Effector memory CD8-positive, alpha-beta T cell (primary cell): ENCODE data around the gene SYTL2.
A peak's percentile ranks its signal among the peaks of the same experiment; 100 is the strongest.
"Not testable (repeated sequence)": the region's sequence is repeated elsewhere in the genome, so short reads cannot be mapped to it uniquely, and the experiment has no call there.

Experiments used
- ATAC-seq: fragments of 150-1000 bp; cut with Tn5 transposase; replicated peaks from 2 replicates; pipeline ENCODE4 v1.10.0; 2021; ENCODE audit warnings: mild to moderate bottlenecking, moderate library complexity
- DNase-seq, 3 experiments: peaks; one replicate each; pipeline ENCODE4 v3.0.0; 2021
- H3K27ac Mint-ChIP-seq, 2 donors: one replicate each; pipeline ENCODE4 v1.8.0; 2022; ENCODE audit warnings: mild to moderate bottlenecking in 2 of 2, mixed read lengths in 2 of 2, moderate library complexity in 2 of 2
- H3K27me3 Mint-ChIP-seq, 2 donors: one replicate each; pipeline ENCODE4 v1.8.0; 2022; ENCODE audit warnings: mixed read lengths in 2 of 2
- H3K36me3 Mint-ChIP-seq: one replicate; pipeline ENCODE4 v1.8.0; 2022; ENCODE audit warnings: mild to moderate bottlenecking, moderate library complexity, mixed read lengths; ENCODE audit not compliant: insufficient read depth
- H3K4me1 Mint-ChIP-seq, 2 donors: one replicate each; pipeline ENCODE4 v1.8.0; 2022; ENCODE audit warnings: low read depth in 2 of 2, mixed read lengths in 2 of 2
- H3K4me3 Mint-ChIP-seq, 2 donors: one replicate each; pipeline ENCODE4 v1.8.0; 2022; ENCODE audit warnings: mild to moderate bottlenecking in 2 of 2, mixed read lengths in 2 of 2, moderate library complexity in 2 of 2
- H3K9me3 Mint-ChIP-seq, 2 donors: one replicate each; pipeline ENCODE4 v1.8.0; 2022; ENCODE audit warnings: mixed read lengths in 2 of 2

Gene SYTL2

GRCh38 chr11:85664615-85665481 is 146.1 kb downstream of the SYTL2 start, which contains the start of gene CREBZF:
TSS of gene CREBZF (minus strand) at chr11:85665129. CDS start at chr11:85664875, 254 bp downstream.
- Mint-ChIP-seq H3K36me3 (peaks cover 53% of the 10 kb centered on the region), H3K27me3 (no peaks in the 10 kb centered on the region)

DNA sequence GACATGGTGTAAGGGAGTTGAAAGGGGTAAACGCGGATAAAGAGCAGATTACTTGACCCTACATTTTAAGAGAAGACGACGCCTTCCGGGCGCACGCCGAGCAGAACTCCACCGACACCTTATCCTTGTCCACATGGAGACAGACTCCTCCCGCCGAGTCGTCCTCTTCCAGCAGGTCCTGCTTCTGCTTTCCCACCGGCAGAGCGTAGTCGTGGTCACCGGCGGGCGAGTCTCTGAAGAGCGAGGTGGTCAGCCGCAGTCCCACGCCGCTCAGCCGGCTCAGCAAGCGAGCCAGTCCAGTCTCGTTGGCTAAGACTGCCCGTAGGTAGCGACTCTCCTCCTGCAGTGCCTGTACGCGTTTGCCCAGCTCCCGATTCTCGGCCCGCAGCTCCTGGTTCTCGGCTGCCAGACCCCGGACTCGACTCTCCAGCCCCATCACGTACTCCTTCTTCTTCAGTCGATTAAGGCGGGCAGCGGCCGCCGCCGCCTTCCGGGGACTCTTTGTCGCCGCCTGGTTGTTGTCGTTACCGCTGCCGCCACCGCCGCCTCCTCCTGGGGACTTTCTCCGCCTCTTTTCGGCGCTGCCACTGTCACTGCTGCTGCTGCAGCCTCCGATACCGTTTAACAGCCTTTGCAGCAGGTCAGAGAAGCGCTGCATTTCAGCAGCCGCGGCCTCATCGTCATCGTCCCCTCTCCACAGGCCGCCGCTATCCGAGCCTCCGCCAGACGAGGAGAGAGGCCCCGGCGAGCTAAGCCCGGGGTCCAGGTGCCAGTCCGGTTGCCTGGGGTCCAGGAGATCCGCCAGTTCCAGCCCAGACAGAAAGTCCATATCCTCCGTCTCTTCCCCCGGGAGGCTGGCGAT is 147.0 kb downstream of the SYTL2 start:
- H3K9me3 Mint-ChIP-seq = no peaks in the 10 kb centered on the region
- H3K27me3 Mint-ChIP-seq = no peaks in the 10 kb centered on the region
- ATAC-seq (peak; percentile 79), DNase-seq (peak; percentile 88 to 90 (median 89))
- H3K4me1 Mint-ChIP-seq = peaks cover 27 to 46% of the 10 kb centered on the region in 2 donors
- H3K27ac Mint-ChIP-seq = peak overlapping the region; percentile 99 to 100
- H3K36me3 Mint-ChIP-seq = peaks cover 62% of the 10 kb centered on the region
- peak overlapping the region; percentile 96 to 100 for H3K4me3 Mint-ChIP-seq

More at GRCh38 chr11:85664615-85665481, 146.1 kb downstream of the SYTL2 start, which contains the start of gene CREBZF:
- Mint-ChIP-seq H3K27ac (peak within 1 kb of the TSS; percentile 99 to 100), H3K4me3 (peak within 1 kb of the TSS; percentile 96 to 100), H3K9me3 (no peaks in the 10 kb centered on the region), H3K4me1 (peaks cover 25 to 40% of the 10 kb centered on the region in 2 donors)
- DNase-seq = peak; percentile 92 to 94 (median 93)
- ATAC-seq = peak; percentile 74

DNA sequence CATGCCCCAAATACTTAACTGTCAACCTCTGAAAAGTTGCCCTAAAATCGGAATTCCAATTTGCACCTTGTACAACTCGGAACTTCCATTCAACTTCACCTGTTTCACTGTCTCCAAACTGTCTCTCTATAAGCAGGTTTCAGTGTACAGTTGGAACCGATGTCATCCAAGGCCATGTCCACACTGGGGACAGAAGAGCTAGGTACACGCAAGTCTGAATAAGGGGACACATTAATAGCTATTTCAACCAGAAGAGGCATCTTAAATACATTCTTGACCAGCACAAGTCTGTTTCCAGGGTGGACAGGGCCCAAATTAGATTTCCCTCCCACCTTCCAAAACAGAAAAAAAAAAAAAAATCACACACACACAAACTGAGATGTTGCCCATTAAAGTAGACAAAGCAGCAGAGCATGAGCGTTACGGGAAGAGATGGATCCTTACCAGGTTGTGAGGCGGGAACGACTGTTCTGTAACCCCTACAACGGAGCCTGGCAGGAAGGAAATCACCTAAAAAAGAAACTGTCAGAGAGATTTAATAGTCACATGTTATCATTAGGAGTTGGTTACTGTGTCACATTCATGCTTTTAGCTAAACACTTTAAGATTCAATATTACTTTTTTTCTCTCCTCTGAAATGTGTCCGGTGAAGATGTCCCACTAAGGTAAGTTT is 147.7 kb downstream of the SYTL2 start:
- no peak for DNase-seq
- peak; percentile 19 for ATAC-seq
- Mint-ChIP-seq H3K27ac (peak overlapping the region; percentile 99 to 100), H3K36me3 (peaks cover 70% of the 10 kb centered on the region), H3K9me3 (no peaks in the 10 kb centered on the region), H3K27me3 (no peaks in the 10 kb centered on the region), H3K4me3 (peak overlapping the region; percentile 96 to 100), H3K4me1 (peaks cover 27 to 53% of the 10 kb centered on the region in 2 donors)

GRCh38 chr11:85661972-85662664 is 148.8 kb downstream of the SYTL2 start:
- Mint-ChIP-seq H3K36me3 (peaks cover 81% of the 10 kb centered on the region), H3K4me3 (peak overlapping the region; percentile 96 to 100), H3K27ac (no peak overlapping the region), H3K4me1 (peaks cover 27 to 57% of the 10 kb centered on the region in 2 donors), H3K9me3 (no peaks in the 10 kb centered on the region), H3K27me3 (no peaks in the 10 kb centered on the region)
- no peak for ATAC-seq
- no peak for DNase-seq

DNA sequence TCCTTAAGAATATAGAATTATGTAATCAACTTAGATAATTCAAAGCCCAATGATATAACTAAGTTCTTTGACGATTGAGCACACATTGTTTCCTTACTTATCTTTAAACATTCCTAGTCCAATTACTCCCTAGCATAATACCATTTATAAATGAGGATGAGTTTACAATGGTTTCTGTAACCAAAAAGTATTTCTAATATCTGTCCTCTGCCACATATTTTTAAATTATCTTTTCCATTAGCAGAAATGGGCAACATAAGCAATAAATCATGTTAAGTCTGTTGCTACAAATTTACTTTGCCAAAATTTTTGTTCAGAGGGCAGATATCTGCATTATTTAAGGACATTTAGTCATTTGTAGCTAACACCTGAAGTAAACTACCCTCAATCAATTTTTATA is 152.8 kb downstream of the SYTL2 start:
- Mint-ChIP-seq H3K4me3 (no peak overlapping the region), H3K4me1 (peaks cover 20 to 51% of the 10 kb centered on the region in 2 donors), H3K36me3 (peaks cover 77% of the 10 kb centered on the region), H3K27ac (no peak overlapping the region), H3K27me3 (no peaks in the 10 kb centered on the region), H3K9me3 (no peaks in the 10 kb centered on the region)
- ATAC-seq (no peak), DNase-seq (no peak)

GRCh38 chr11:85656777-85657176 is 154.2 kb downstream of the SYTL2 start:
- ATAC-seq (no peak), DNase-seq (no peak)
- Mint-ChIP-seq H3K9me3 (no peaks in the 10 kb centered on the region), H3K36me3 (peaks cover 70% of the 10 kb centered on the region), H3K4me3 (no peak overlapping the region), H3K4me1 (peaks cover 20 to 48% of the 10 kb centered on the region in 2 donors), H3K27ac (peak overlapping the region; percentile 49 to 65), H3K27me3 (no peaks in the 10 kb centered on the region)

DNA sequence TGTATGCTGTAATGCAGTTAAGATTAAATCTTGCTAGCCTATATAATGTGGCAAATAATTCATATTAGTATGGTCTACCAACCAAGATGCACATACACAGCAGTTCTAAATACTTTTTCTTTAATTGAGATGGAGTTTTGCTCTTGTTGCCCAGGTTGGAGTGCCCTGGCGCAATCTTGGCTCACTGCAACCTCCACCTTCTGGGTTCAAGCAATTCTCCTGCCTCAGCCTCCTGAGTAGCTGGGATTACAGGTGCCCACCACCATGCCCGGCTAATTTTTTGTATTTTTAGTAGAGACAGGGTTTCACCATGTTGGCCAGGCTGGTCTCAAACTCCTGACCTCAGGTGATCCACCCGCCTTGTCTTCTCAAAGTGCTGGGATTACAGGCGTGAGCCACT is 156.6 kb downstream of the SYTL2 start:
- not testable (repeated sequence) for H3K27me3 Mint-ChIP-seq, DNase-seq, H3K4me3 Mint-ChIP-seq, H3K9me3 Mint-ChIP-seq, ATAC-seq
- Mint-ChIP-seq H3K27ac (peak overlapping the region; percentile 49 to 71), H3K36me3 (peaks cover 57% of the 10 kb centered on the region), H3K4me1 (peaks cover 9 to 32% of the 10 kb centered on the region in 2 donors)

DNA sequence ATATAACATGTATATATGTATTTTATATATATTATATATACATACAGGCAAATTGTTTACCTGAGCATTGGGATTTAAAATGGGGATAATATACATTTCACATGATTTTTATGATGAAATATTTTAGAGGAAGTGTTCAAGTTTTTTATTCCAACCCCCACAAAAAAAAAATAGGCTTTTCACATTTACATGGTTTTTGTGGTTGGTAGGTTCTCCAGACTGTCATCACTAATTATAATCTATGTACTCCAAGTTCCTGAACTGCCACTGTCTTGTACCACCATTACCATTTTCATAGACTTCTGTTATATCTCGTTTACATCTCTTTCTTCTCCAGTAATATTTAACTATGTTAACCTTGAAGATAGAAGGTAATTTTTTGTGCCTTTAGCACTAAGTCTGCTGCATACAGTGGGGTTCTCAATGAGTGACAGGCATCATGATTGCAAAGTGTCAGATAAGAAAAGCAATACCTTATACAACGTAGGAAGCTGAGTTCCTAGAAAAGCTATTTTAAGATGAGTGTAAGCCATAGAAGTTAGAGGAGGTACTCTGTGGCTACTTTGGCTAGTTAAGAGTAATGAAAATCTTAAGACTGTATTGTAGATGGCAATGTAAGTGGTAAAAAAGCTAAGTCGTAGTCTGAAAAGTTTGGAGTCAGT is 158.0 kb downstream of the SYTL2 start:
- Mint-ChIP-seq H3K4me1 (peaks cover 9 to 32% of the 10 kb centered on the region in 2 donors), H3K36me3 (peaks cover 50% of the 10 kb centered on the region), H3K9me3 (no peaks in the 10 kb centered on the region), H3K27ac (peak overlapping the region; percentile 19 to 32), H3K4me3 (no peak overlapping the region), H3K27me3 (no peaks in the 10 kb centered on the region)
- ATAC-seq = no peak
- DNase-seq = no peak

DNA sequence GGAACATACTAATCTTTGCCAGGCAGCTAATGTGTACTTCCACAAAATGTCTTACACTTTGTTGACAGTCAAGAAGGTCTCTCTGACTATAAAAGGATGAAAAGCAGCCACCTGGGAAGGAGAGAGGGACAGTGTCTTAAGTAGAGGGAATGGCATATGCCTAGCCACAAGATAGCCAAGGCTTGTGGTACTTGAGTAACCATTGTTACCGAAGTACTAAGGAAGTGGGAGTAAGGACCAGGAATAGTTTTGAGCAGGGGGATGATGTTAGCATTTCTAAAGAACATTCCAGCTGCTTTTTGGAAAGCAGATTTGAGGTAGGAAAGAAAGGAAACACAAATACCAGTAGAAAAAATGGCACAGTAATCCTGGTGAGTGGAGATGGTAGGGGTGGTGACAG is 159.8 kb downstream of the SYTL2 start:
- H3K4me3 Mint-ChIP-seq = no peak overlapping the region
- no peaks in the 10 kb centered on the region for H3K9me3 Mint-ChIP-seq
- H3K27me3 Mint-ChIP-seq = no peaks in the 10 kb centered on the region
- peaks cover 35% of the 10 kb centered on the region for H3K36me3 Mint-ChIP-seq
- peak overlapping the region in 1 of 2 donors; percentile 38 for H3K27ac Mint-ChIP-seq
- peaks cover 11 to 34% of the 10 kb centered on the region in 2 donors for H3K4me1 Mint-ChIP-seq
- ATAC-seq (no peak), DNase-seq (no peak)

GRCh38 chr11:85647604-85648299 is 163.2 kb downstream of the SYTL2 start, which contains the start of gene TMEM126A:
TSS of gene TMEM126A (plus strand) at chr11:85647967. CDS start at chr11:85650256, 2,289 bp downstream.
- Mint-ChIP-seq H3K4me3 (peak within 1 kb of the TSS; percentile 90 to 92), H3K9me3 (no peaks in the 10 kb centered on the region), H3K27ac (peak within 1 kb of the TSS; percentile 90 to 95), H3K36me3 (peaks cover 19% of the 10 kb centered on the region), H3K27me3 (peaks cover 20 to 25% of the 10 kb centered on the region in 2 donors), H3K4me1 (peaks cover 8 to 24% of the 10 kb centered on the region in 2 donors)
- DNase-seq = peak; percentile 85 to 89 (median 86)
- peak; percentile 99 for ATAC-seq

DNA sequence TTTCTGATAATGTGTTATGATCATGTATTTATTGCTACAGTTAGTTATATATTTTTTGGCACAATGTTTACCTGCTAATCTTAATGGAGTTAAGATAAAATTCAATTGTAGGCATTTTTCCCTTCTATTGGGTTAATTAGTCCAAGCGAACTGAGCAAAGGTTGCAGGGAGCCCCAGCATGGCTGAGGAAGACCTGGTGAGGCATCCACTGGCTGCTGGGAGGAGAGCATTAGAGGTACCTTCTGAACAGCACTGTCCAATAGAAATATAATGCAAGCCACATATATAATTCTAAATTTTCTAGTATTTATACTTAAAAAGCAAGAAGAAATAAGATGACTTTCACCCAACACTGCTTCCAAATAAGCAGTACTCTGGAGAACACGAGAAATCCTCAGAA is 163.9 kb downstream of the SYTL2 start:
- ATAC-seq = no peak
- no peak for DNase-seq
- H3K4me3 Mint-ChIP-seq = peak overlapping the region; percentile 90 to 92
- peaks cover 5 to 20% of the 10 kb centered on the region in 2 donors for H3K4me1 Mint-ChIP-seq
- H3K9me3 Mint-ChIP-seq = no peaks in the 10 kb centered on the region
- H3K27ac Mint-ChIP-seq = peak overlapping the region; percentile 90 to 95
- peaks cover 21 to 32% of the 10 kb centered on the region in 2 donors for H3K27me3 Mint-ChIP-seq
- H3K36me3 Mint-ChIP-seq = peaks cover 19% of the 10 kb centered on the region
